Activated T-cell treated with anti-CD3 and anti-CD28 coated beads, Interleukin-2, amount 50 U/mL, for 24 hours (primary cell): Measurements from ENCODE around the gene KCNJ16.
A peak's percentile ranks its signal among the peaks of the same experiment; 100 is the strongest.

Source experiments
- DNase-seq: peaks from one replicate; pipeline ENCODE4 v3.0.0-alpha.2; 2020
- H3K27ac Mint-ChIP-seq: 2 replicates; pipeline ENCODE4 v1.8.0; 2020; ENCODE audit warnings: mild to moderate bottlenecking, mixed read lengths
- H3K27me3 Mint-ChIP-seq: 2 replicates; pipeline ENCODE4 v1.8.0; 2020; ENCODE audit warnings: mixed read lengths
- H3K36me3 Mint-ChIP-seq: 2 replicates; pipeline ENCODE4 v1.8.0; 2020; ENCODE audit warnings: low read depth, mixed read lengths
- H3K4me1 Mint-ChIP-seq: 2 replicates; pipeline ENCODE4 v1.8.0; 2020; ENCODE audit warnings: low read depth, mixed read lengths
- H3K4me3 Mint-ChIP-seq: 2 replicates; pipeline ENCODE4 v1.8.0; 2020; ENCODE audit warnings: mild to moderate bottlenecking, moderate library complexity, mixed read lengths
- H3K9me3 Mint-ChIP-seq: 2 replicates; pipeline ENCODE4 v1.8.0; 2020; ENCODE audit warnings: mixed read lengths

The KCNJ16 gene

DNA sequence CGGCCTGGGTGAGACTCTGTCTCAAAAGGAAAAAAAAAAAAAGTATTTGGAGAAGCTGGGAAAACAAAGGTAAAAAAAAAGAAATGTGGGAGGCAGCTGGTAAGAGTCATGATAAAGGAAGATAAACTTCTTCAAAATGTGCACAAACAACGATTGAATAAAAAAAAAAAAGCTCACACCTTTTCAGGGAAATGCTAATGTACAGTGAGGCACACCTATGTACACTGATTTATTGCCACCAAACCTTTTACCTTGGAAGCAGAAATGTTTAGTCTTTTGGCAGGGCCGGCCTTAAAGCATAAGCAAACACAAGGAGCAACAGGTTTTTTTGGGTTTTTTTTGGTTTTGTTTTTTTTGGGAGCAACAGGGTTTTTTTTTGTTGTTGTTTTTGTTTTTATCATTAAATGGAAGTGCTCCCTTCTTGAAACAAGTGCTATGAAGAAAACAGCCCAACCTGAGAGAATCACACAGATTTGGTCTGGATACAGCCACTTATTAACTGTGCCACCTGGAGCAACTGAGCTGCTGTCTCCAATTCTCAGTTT lies 64.5 kb downstream of the KCNJ16 start:
- no peaks in the 10 kb centered on the region for H3K36me3 Mint-ChIP-seq
- peaks cover 22% of the 10 kb centered on the region for H3K4me1 Mint-ChIP-seq
- no peak overlapping the region for H3K4me3 Mint-ChIP-seq
- no peak overlapping the region for H3K27ac Mint-ChIP-seq
- no peak for DNase-seq
- H3K27me3 Mint-ChIP-seq, result peaks cover 2% of the 10 kb centered on the region
- no peaks in the 10 kb centered on the region for H3K9me3 Mint-ChIP-seq

DNA sequence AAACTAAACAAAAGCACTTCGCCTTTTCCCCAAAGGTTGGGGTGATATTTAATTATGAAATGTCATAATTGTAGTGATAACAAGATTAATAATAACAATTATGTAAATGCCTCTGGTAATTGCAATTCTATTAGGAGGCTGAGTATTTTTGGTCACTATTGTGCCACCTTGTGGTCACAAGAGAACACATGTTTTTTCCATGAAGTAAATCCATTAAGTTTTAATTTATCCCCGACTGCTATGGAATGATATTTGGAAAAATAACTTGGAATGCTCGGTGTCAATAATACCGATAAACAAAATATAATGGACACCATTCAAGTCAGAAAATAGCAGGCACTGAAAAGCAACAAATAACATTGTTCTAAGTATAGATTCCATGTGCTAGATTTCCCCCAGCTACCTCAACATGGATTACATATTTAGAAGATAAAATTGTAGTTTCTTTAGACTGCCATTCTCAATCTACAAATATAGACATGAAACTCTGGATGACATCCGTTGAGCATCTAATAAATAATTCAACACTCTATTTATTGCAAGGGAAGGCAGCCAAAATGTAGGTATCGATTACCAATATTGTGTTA lies 69.3 kb downstream of the KCNJ16 start:
- Mint-ChIP-seq H3K27me3 (no peaks in the 10 kb centered on the region), H3K27ac (no peak overlapping the region), H3K36me3 (no peaks in the 10 kb centered on the region), H3K4me3 (no peak overlapping the region), H3K9me3 (no peaks in the 10 kb centered on the region), H3K4me1 (no peaks in the 10 kb centered on the region)
- DNase-seq, result no peak

DNA sequence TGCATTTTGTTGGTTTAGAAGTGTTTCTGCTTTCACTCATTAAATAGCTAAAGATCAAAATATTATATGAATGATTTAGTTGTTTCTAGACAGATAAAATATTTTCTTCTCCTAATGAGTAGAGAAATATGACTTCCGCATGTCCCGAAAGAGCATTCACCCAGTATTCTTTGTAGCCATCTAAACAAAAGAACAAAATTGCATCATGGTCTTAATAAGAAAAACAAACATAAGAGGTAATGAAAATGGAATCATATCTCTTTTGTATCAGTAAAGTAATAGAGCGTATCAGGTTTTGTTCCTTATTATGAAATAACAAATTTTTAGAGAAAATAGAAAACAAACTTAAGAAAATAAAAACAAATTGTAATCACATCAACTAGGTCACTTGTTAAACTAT lies 78.2 kb downstream of the KCNJ16 start:
- no peak overlapping the region for H3K4me3 Mint-ChIP-seq

DNA sequence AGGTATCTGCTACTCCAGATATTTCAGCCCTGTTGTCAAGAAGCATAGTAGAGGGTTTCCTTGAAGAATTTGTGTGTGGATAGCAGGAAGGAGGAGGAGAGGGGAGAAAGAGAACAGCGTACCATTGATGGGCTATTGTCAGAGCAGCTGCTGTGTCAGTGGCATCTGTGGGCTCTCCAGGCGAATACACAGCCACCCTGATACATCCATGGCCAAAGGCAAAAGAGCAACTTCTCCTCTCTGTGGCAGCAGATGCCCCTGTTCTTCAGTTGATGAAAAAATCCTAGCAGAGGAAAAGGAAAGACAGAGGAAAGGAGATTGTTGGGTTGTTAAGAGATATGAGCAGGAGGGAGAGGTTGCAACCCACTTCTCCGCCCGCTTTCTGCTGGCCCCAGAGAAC lies 82.1 kb downstream of the KCNJ16 start:
- Mint-ChIP-seq H3K4me3 (no peak overlapping the region), H3K27me3 (peaks cover 16% of the 10 kb centered on the region), H3K4me1 (no peaks in the 10 kb centered on the region), H3K9me3 (no peaks in the 10 kb centered on the region), H3K36me3 (no peaks in the 10 kb centered on the region), H3K27ac (no peak overlapping the region)
- no peak for DNase-seq

More for the DNA sequence above, 78.2 kb downstream of the KCNJ16 start:
- Mint-ChIP-seq H3K9me3 (no peaks in the 10 kb centered on the region), H3K27me3 (peaks cover 5% of the 10 kb centered on the region), H3K4me1 (no peaks in the 10 kb centered on the region), H3K36me3 (no peaks in the 10 kb centered on the region), H3K27ac (no peak overlapping the region)
- no peak for DNase-seq

DNA sequence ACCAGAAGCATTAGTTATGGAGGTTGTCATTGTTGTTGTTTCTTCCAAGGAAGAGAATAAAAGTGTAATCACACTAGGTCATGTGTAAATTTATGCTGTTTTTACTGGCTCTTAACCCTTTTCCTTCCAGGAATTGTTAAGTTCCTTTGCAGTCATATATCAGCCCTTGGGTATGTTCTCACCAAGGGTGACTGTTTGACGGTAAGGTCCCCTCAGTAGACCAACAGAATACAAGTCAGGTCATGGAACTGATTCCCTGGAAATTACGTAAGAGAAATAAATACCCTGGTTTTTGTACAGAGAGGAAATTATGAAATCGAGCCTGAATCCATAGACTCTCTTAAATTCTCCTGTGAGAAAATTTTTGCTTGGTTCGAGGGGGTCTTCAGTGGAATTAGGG lies 83.2 kb downstream of the KCNJ16 start:
- Mint-ChIP-seq H3K4me1 (no peaks in the 10 kb centered on the region), H3K36me3 (no peaks in the 10 kb centered on the region), H3K27me3 (peaks cover 17% of the 10 kb centered on the region), H3K27ac (no peak overlapping the region), H3K4me3 (no peak overlapping the region), H3K9me3 (no peaks in the 10 kb centered on the region)
- DNase-seq, result no peak

DNA sequence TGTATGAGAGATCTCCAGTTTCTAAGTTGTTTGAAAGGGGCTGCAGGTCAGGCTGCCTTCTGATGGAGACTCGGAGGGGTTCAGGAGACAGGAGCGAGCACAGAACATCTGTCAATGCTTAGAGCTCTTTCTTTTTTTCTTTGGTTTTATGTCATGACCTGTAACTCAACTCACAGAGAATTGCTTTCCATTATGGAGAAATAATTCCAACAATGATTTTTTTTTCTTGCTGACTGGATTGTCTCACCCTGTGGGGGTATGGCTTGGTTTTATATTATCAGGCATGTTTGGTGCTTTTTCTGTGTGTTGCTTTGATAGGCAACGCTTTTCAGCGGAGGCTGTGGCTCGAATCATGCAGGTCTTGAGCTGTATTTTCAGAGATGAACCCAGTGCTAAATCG lies 83.6 kb downstream of the KCNJ16 start:
- Mint-ChIP-seq H3K4me3 (no peak overlapping the region), H3K4me1 (no peaks in the 10 kb centered on the region), H3K27me3 (peaks cover 18% of the 10 kb centered on the region), H3K36me3 (no peaks in the 10 kb centered on the region), H3K27ac (no peak overlapping the region), H3K9me3 (no peaks in the 10 kb centered on the region)
- DNase-seq, result no peak

DNA sequence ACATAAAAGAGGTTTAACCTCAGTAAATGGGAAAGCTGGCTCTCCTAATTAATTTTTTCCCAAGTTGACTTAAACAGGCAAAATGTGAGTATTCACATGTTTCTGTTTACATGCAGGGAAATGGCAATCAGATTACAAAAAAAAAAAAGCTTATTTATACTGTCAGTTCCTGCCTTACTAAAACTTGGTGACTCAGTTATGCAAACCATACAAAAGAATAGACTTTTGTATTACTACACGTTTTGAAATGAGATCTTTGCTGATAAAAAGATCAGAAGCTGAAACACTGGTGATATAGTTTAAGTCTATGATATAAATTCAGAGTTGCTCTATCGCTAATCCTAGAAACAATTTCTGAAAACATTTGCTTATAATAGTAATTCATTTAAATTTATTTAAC lies 85.0 kb downstream of the KCNJ16 start:
- Mint-ChIP-seq H3K4me1 (no peaks in the 10 kb centered on the region), H3K27ac (no peak overlapping the region), H3K27me3 (peaks cover 25% of the 10 kb centered on the region), H3K4me3 (no peak overlapping the region), H3K36me3 (no peaks in the 10 kb centered on the region), H3K9me3 (no peaks in the 10 kb centered on the region)
- no peak for DNase-seq

DNA sequence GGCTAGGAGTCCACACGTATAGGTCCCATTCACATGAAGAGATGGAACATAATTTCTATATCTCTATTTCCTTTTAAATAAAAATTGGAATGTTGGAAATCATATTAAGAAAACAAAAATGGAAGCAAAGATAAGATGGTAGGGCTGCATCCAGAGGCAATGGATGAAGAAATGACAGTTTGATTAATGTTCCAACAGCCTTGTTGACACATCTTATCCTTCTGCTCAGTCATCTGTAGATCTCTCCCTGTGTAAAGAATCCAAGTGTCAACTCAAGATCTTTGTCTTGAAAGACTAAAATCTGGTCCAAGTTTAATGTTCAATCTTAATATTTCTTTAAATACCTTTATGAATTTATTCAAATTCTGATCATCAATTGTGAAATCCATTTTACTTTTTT lies 86.5 kb downstream of the KCNJ16 start:
- Mint-ChIP-seq H3K9me3 (no peaks in the 10 kb centered on the region), H3K4me3 (no peak overlapping the region), H3K36me3 (no peaks in the 10 kb centered on the region), H3K27ac (no peak overlapping the region), H3K27me3 (peaks cover 33% of the 10 kb centered on the region), H3K4me1 (no peaks in the 10 kb centered on the region)
- no peak for DNase-seq

DNA sequence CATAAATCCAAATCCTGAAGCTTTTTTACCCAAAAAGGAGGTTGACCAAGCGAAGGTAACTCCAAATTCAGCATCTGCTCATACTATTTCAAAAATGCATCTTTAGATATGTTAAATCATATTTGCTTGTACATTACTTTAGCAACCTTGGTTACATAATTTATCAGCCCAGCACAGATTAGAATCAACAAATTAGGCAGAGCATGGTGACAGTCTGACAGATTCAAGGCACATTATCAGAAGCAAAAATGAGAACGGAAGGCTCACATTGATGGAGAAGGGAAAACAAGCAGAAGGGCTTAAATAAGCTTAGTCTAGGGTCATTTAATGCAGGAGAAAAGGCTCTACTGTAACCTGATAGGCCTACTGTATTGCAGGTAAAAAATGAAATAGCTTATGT lies 90.4 kb downstream of the KCNJ16 start:
- peaks cover 53% of the 10 kb centered on the region for H3K27me3 Mint-ChIP-seq
- H3K9me3 Mint-ChIP-seq, result no peaks in the 10 kb centered on the region

DNA sequence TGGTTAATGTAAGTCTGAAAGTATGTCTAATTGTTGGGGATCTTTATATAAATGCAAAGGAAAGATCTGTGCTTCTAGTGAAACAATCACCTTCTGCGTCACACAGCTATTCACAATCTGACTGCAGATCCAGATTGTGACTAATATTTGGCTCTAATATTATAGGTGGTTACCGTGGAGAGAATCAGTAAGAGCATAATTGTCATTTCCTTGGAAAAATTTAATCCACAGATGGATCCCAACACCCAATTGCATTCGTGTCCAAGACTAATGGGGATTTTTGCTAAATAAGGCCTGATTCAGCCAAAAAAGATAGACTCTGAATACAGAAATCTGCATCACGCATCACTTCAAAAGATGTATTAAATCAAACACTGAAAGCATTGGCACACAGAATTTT lies 91.6 kb downstream of the KCNJ16 start:
- Mint-ChIP-seq H3K36me3 (no peaks in the 10 kb centered on the region), H3K4me1 (peaks cover 20% of the 10 kb centered on the region), H3K27ac (no peak overlapping the region), H3K9me3 (no peaks in the 10 kb centered on the region), H3K4me3 (no peak overlapping the region), H3K27me3 (peaks cover 62% of the 10 kb centered on the region)
- no peak for DNase-seq

More for the DNA sequence above, 90.4 kb downstream of the KCNJ16 start:
- no peaks in the 10 kb centered on the region for H3K36me3 Mint-ChIP-seq
- no peak overlapping the region for H3K27ac Mint-ChIP-seq
- H3K4me1 Mint-ChIP-seq, result peaks cover 20% of the 10 kb centered on the region
- no peak overlapping the region for H3K4me3 Mint-ChIP-seq
- DNase-seq, result no peak

DNA sequence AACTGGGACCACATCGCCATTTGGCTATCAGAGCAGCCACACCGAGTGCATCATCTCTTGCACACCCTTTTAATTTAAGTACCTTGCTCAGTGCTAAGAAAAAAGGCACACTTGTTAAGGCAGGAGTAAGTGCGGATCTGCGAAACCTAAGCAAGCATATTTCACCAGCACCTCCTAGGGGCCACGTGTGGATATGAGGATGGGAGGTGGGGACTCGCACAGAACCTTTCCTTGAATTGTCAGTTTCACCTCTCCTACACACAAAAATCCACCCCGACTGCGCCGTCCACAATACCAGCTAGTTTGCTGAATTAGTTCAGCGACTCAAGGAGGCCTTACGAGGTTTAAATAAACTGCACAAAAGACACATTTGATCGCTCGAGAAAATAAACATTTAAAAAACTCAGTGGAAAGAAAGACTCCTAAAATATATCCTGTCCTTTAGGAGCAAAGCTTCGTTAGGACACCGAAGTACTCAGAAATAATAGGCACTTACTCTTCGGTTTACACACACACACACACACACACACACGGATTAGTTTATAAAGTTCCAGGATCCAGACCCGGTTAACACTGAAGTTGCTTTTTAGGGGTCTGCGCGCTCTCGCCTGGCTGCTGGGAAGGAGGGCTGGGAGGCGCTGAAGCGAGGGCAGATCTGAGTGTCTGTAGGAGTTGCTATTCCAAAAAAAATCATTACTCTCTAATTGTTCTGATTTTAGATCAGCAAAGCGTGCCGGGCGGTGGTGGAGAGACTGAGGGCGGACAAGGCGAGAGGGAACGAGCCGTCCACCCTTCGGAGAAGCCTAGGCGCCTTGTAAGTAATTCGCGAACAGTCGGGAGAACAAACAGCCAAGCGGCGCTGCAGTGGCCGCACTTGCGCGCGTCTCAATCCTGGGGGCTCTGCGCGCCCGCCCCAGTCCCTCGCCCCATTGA lies 93.3 kb downstream of the KCNJ16 start:
- no peaks in the 10 kb centered on the region for H3K36me3 Mint-ChIP-seq
- H3K9me3 Mint-ChIP-seq, result no peaks in the 10 kb centered on the region
- peaks cover 20% of the 10 kb centered on the region for H3K4me1 Mint-ChIP-seq
- H3K27ac Mint-ChIP-seq, result no peak overlapping the region
- peak overlapping the region; percentile 26 for H3K4me3 Mint-ChIP-seq
- DNase-seq, result peak; percentile 34
- H3K27me3 Mint-ChIP-seq, result peaks cover 75% of the 10 kb centered on the region

DNA sequence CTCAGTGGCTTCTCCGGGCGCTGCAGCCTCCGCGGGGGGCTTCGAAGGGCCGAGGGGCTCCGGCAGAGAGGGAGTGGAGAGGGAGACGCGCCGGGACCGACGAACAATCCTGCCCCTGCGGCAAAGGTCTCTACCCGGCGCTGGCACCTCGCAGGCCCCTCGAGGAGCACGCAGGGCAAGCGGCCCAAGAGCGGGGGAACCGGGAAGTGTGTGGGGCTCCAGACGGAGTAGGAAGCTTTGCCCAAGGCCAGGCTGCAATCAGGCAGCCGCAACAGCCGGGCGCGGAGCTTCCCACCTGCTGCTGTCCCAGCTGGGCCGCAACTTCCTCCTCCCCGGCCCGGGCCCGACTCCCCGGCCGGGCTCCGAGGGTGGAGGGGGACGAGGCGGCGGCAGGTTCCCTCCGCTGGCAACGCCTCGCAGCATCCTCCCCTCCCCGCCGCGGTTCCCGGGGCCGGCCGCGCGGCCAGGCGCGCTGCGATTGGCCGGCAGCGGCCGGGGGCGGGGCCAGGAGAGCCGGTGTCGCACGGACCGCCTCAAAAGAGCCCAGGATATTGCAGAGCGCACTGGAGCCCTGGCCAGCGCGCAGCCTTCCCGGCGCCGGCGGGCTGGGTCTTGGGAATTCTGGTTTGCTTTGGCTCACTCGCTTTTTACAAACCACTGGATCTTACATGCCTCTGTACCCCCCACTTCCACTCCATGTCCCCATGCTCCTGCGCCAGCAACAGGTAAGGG lies 94.1 kb downstream of the KCNJ16 start, which contains the start of gene KCNJ2:
TSS of gene KCNJ2 (plus strand) at position 556 of the 732 bp plus-strand sequence. CDS start 5,508 bp downstream, outside the sequence.
- Mint-ChIP-seq H3K27me3 (peaks cover 78% of the 10 kb centered on the region), H3K36me3 (no peaks in the 10 kb centered on the region), H3K9me3 (no peaks in the 10 kb centered on the region), H3K4me3 (peak within 1 kb of the TSS; percentile 66), H3K27ac (no peak within 1 kb of the TSS), H3K4me1 (peaks cover 20% of the 10 kb centered on the region)
- DNase-seq, result peak; percentile 62

DNA sequence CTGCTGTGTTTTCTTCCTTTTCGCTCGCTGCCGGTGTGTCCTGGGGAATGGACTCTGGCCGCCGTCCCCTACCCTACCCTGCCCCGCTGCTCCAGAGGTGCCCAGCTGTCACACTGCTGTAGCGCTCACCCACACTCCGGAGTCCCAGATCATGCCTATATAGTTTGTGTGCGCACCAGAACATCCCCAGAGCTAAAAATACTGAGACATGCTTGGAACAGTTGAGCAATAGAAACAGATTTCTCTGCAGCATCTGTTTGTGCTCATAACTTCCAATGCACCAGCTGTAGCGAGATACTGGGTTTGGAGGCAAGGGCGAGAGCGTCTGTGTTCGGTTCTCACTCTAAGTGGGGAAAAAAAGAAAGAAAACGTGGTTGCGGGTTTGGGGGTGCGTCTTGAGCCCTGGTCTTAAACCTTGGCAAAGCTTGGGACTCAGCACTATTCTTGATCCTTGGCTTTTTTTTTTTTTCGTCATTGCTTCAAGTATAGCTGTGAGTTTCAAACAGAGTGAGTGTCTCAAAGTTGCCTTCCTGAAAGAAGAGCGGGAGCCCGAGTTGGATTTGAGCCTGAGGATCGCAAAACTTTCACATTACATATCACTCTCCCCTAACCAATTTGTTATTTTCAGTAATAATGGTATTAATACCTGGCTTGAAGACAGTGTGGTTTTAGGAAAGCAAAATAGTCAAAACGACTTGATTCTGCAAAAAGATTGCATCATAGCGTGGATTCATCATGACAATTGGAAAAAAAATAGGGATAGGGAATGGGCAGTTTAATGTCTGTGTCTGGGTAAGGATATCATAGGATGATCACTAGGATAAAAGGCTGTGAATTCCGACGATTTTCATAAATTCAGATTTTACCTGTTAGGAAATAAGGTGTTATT lies 94.9 kb downstream of the KCNJ16 start:
- H3K4me3 Mint-ChIP-seq, result peak overlapping the region; percentile 66
- no peaks in the 10 kb centered on the region for H3K9me3 Mint-ChIP-seq
- H3K4me1 Mint-ChIP-seq, result peaks cover 20% of the 10 kb centered on the region
- H3K36me3 Mint-ChIP-seq, result no peaks in the 10 kb centered on the region
- peaks cover 72% of the 10 kb centered on the region for H3K27me3 Mint-ChIP-seq
- no peak overlapping the region for H3K27ac Mint-ChIP-seq
- DNase-seq, result peak; percentile 30

DNA sequence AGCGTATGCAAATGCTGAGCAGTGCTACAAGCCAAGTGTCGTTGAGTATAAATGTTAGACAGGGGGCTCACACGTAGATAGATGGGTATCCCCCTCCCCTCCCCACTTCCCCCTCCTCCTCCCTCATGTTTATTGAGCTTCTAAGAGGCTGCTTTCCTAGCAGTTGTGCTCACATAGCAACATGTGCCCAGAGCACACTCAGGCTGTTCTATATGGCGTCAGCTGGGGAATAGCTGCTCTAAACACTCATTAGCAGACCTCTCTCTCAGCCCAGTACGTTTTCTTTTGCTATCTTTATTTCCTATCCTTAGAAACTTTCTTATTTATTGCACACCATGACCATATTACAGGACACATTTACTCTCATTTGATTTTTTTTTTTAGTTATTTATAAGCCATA lies 96.1 kb downstream of the KCNJ16 start:
- Mint-ChIP-seq H3K4me3 (no peak overlapping the region), H3K27me3 (peaks cover 69% of the 10 kb centered on the region)

More for the DNA sequence above, 96.1 kb downstream of the KCNJ16 start:
- no peaks in the 10 kb centered on the region for H3K9me3 Mint-ChIP-seq
- DNase-seq, result no peak
- no peaks in the 10 kb centered on the region for H3K36me3 Mint-ChIP-seq
- no peak overlapping the region for H3K27ac Mint-ChIP-seq
- peaks cover 20% of the 10 kb centered on the region for H3K4me1 Mint-ChIP-seq
